Activated CD8-positive, alpha-beta memory T cell treated with anti-CD3 and anti-CD28 coated beads, Interleukin-2, amount 50 U/mL, for 24 hours (primary cell): Measurements from ENCODE around the gene SEC14L5.
A peak's percentile ranks its signal among the peaks of the same experiment; 100 is the strongest.
"Not testable (repeated sequence)": the region's sequence is repeated elsewhere in the genome, so short reads cannot be mapped to it uniquely, and the experiment has no call there.

ENCODE experiments used
- DNase-seq: peaks from one replicate; pipeline ENCODE4 v3.0.0-alpha.2; 2020; ENCODE audit errors: extremely low read depth

The SEC14L5 gene

DNA sequence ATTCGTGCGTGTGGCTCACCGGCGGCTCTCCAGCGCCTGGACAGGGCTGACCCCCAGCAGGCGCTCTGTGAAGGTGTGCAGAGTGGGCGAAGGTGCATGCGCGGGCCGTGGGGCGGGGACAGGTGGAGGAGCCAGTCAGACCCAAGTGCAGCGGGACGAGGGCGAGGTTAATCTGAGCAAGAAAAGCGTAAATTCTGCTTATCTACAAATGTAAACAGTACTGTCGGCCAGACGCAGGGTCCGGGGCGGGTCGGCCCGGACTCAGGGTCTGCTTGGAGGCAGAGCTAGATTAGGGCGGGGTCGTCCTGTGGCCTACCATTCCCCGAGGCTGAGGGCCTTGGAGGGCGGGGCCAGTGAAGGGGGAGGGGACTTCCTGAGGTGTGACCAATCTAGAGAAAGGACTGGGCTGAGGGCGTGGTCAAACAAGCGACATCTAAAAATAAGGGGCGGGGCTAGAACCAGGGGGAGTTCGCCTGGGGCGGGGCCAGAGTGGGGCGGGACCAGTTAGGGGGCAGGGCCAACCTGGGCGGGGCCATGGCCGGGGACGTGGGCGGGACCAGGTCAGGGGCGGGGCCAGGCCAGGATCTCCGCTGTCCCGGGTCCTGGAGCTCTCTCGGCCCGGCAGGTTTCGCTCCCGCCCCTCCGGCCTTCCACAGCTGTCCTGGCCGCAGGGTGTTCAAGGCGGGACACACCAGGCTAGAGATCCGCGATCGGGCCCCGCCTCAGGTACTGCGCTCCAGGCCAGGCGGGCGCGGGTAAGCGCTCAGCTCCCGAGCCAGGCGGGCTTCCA, at the start of gene SEC14L5:
Gene SEC14L5, plus strand, starts transcription at position 611 of the 790 bp plus-strand sequence. CDS start 994 bp downstream, outside the sequence.
- DNase-seq: peak; percentile 75

DNA sequence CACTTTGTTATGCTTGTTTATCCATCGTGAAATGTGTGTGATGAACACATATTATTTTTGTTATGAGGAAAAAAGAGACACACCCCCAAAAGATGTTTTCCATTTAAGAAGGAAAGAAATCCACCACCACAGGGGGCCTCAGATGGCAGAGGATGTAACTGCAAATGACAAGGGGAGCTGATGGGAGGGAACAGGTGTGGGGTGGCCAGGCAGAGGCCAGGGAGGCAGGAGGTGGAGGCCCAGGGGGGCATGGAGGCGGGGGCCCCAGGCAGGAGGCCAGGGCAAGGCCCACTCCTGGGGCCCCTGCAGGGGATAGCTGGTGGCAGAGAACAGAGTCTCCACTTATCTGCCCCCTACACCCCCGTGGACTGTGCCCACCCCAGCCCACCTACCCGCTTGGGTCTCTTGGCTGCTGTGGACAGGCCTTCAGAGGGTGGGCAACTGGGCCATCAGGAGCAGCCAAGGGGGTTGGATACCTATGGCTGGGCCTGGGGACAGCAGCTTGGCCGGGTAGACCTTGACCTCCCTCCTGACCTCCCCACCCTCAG, 49.2 kb upstream of the SEC14L5 start:
- no peak for DNase-seq

DNA sequence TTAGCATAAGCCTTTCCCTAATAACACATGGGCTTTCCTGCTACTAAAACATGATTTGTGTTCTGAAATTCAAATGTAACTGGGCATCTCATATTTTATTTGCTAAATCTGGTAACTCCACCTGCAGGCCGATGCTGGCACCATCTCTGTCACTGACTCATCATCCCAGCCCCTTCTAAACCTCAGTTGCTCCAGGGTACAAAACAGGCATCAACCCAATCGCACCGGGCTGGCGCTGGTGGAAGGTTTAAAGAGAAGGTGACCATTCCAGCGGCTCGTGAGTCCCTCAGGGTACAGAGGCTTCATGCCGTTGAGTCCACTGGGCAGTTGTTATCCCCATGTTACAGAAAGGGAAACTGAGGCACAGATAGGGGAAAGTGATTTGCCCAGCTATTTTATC, 48.3 kb upstream of the SEC14L5 start:
- no peak for DNase-seq

DNA sequence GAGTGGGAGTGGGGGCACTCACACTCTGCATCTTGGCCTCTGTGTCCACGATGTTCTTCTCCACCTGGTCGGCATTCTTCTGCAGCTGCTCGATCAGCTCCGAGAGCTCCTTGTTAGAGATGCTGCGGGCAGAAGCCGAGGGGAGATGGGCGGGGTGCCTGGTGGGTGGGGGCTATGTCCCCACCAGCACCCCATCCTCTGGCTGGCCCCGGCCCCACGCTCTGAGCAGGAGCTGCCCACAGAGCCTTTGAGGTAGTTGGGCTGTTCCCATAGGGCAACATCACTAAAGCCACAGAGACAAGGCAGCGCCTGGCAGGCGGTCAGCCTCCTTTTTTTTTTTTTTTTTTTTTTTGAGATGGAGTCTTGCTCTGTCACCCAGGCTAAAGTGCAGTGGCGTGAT, 47.3 kb upstream of the SEC14L5 start:
- DNase-seq: no peak

DNA sequence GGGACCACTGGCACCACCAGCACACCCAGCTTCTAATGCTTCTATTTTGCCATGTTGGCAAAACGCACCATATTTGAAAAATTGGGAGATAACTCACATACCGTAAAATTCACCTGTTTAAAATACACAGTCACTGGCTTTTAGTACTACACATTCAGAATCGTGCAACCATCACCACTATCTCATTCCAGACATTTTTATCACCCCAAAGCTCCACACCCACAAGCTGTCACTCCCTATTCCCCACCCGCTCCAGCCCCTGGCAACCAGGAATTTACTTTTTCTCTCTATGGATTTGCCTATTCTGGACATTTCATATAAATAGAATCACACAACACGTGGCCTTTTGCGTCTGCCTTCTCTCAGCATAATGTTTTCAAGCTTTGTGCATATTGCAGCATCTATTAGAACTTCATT, 46.2 kb upstream of the SEC14L5 start:
- no peak for DNase-seq

DNA sequence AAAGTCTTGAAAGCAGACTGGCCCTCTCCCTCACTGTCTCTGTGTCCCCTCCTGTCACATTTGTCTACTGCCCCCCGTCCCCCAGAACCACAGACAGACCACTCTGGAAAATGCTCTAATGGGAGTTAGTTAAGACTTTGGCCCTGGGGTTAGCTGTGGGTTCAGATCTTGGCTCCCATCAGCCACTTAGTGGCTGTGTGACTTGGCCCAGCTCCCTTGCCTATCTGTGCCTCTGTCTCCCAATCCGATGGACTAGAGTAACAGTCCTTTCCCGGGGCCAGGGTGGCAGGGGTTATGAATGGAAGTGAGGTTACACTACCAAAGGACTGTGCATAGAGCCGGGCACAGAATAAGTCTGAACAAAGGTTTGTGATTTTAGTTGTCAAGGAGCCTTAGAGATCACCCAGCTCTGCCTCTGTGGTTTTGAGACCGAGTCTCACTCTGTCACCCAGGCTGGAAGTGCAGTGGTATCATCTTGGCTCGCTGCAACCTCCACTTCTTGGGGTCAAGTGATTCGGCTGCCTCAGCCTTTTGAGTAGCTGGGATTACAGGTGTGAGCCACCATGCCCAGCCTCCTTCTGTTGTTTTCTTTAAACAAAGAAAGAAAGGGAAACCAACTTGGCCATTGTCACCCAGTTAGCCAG, 44.9 kb upstream of the SEC14L5 start:
- no peak for DNase-seq

DNA sequence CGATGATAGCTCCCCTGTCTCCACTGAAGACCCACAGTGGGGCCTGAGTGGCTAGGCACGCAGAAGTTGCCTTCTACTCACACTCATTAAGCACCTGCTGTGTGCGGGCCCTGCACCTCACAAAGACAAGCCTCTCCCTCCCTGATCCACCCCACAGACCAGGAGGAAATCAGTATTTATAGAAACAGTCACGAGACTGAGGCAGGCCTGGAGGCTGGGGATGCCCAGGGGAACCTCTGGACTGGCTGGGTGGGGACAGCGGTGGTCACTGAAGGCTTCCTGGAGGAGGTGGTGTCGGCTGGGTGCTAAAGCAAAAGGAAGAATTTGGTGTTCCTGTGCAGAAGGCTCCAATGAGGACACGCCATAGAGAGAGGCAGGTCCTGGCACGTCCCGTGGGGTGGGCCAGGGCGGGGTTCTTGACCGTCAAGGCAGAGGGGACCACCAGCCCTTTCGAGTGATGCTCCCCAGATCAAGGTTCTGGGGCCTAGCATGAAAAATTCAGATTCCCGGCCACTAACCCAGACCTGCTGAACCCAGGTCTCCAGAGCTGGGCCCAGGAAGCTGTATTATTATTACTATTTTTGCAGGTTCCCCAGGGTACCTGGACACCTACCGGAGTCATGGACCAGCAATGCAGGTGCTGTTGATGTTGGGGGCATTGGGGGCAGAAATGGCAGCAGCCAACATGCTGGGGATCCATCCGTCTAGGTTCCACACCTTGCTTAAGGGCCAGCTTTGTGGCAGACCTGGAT, 44.2 kb upstream of the SEC14L5 start:
- no peak for DNase-seq

DNA sequence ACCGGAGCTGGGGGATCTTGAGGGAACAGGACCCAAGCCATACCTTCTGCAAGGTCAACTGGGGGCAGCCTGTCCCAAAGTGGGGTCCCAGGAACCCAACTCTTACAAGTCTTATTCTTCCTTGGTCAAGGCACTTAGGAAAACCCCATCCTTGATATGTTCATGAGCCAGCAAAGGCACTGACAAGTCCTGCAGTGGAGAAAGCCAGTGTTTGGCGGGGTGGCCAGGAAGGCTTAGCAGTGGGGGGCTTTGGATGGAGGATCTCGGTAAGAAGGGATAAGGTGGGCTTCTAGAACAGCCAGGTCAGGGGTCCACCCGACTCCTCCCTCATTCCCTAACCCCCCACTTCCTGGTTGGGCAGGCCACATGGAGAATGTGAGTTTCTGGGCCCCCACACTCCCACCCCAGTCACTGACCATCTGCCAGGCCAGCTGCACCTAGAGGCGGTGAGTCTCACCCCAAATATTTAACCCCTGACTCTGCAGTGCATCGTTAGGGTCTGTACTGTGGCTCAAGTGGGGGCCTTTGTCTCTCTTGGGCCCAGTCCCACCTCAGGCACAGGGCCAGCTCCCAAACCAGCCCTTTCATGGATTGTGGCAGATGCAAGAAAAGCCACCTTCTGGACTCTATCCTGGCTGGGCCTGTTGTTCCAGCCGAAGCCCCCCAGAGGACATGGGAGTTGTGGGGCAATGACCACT, 43.5 kb upstream of the SEC14L5 start:
- no peak for DNase-seq

DNA sequence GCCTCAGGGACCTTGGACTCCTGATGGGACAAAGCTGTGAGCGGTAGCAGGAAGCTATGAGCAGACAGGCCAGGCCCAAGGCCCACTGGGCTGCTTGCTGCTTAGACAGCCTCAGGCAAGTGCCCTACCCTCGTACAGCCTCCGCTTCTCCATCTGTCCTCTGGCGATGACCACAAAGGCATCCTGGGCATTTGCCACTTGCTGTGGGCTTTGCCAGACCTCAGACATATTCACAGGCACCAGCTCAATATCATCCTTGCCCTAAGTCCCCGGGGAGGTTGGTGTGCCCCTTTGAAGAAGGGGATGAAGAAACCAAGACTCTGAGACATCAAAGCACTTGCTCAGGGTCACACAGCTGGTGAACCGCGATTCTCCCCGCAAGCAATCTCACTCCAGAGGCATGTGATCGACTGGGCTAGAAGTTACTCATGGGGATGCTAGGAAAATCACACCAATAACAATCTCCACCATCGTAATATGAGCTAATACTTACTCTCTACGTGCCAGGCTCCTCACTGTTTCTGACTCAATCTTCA, 42.8 kb upstream of the SEC14L5 start:
- DNase-seq: no peak

DNA sequence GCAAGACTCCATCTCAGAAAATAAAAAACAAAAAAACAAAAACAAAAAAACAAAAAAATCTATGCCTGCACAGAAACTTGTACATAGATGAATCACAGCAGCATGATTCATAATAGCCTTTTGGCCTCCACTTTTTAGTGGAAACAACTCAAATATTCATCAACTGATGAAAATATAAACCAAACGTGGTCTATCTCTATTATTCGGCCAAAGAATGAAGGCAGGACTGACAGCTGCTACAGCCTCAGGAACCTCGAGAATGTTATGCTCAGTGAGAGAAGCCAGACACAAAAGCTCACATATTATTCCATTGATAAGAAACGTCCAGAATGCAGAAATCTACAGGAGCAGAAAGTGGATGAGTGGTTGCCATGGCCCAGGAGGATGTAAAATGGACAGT, 41.0 kb upstream of the SEC14L5 start:
- DNase-seq: no peak

DNA sequence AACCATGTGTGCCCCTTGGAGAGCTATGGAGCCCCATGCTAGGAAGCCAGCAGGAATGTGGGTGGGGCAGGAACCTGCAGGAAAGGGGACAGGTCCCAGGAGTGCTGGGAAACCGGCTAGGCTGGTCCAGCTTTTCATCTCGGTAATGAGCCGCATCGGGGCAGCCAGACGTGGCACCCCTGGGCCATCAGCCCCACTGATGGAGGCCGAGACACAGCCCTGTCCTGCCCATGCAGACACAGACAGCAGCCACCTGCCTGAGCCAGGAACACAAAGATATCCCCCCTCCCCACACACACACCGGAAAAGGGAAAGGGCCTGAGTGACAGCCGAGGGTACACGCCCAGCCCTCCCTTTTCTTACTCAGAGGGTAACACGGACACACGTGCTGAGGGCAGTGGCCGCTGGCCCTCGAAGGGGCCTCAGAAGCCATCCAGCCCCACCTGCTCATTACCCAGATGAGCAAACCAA, 39.3 kb upstream of the SEC14L5 start:
- no peak for DNase-seq

DNA sequence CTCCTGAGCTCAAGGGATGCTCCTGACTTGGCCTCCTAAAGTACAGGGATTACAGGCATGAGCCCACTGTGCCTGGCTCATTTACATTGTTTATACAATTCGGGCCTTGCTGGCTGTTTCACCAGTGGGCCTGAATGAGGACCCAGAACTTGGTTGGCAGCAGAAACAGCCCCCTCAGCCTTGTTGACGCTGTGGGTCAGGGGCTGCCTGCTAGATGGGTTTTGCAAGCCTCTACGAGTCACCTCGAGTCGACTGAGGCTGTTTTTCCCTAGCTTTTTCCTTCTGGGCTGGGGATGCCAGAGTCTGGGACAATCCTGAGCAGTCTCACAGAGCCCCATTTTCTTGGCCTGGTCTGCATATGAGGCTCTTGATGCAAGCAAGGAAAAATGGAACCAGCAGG, 37.3 kb upstream of the SEC14L5 start:
- no peak for DNase-seq

DNA sequence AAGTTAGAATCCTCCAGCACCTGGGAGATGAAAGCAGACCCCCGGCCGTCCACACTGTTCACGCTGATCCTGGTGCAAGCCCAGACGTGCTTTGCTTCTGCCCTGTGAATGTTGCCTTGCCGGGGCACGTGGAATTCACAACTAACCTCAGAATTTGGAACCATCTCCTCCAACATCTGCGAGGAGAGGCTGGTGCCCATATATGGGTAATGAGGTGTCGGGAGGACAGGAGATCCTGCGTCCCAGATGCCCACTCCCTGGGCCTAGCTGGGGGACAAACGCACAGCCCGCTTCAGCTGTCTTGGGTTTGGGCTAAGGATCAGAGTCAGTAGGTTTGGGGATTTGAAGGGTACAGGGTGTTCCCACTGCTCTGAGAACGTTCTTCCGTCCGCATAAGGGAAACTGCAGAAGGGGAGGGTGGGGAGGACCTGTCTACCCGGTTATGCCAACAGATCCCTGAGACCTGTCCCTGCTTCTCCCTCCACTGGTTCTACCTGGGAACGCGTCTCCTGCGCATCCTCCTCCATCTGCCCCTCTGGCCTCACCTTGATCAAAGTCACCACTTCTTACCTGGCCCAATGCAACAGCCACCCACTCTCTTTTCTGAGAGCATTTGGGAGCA, 35.3 kb upstream of the SEC14L5 start:
- DNase-seq: no peak

DNA sequence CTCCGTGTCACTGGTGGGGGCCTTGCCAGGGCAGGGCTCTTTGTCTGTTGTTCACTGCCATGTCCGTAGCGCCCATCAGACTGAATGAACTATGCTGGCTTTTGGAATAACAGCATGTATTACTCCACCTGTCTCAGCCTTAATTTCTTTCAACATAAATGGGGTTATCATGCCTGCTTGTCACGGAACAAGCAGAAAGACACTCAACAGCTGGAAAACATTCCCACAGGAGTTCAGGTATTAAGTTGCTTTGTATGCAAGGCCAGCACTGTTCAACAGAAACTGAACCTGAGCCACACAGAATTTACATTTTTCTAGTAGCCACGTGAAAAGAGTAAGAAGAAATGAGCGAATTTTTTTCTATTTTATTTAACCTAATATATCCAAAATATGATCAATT, 34.3 kb upstream of the SEC14L5 start:
- no peak for DNase-seq

DNA sequence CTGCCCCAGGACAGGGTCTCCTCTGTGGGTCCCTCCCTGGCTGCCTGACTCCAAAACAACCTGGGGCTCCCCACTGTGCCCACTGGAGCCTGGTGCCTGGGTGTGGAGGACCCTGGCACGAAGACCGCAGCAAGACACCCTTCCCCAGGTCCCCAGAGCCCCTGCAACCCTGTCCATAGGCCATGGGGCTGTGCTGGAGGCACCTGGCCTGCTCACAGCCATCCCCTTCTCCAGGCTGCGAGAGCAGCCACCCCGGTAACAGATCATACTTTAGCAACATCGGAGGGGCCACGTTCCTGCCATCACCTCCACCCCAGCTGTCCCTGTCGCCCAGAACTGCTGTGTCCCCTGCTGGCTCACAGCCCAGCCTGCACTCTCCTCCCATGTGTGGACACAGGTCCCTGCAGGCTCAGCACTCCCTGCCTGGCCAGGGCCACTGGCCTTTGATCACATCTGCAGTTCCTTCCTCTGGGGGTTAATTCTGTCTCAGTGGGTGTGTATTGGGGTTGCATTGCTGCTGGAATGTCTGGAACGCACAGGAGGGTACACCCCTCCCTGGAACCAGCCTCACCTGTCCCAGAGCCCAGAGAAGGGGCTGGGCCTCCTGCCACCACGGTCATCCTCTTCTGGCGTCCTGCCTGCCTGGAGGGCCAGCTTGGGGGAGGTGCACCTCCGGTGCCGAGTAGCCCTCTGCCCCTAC, 33.4 kb upstream of the SEC14L5 start:
- no peak for DNase-seq

DNA sequence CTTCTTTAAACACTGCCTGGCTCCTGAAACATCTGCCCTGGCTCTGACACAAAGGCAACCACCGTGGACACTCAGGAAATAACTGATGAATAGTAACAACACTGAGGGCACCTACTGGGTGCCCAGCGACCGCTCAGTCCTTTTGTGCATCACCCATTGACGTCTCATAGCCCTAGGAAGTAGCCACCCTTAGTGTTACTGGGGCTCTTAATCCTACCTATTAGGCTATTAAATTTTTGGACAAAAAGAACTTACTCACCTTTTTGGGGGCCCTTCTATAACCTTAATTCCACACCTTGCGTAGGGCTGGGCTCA, 32.9 kb upstream of the SEC14L5 start:
- DNase-seq: no peak

DNA sequence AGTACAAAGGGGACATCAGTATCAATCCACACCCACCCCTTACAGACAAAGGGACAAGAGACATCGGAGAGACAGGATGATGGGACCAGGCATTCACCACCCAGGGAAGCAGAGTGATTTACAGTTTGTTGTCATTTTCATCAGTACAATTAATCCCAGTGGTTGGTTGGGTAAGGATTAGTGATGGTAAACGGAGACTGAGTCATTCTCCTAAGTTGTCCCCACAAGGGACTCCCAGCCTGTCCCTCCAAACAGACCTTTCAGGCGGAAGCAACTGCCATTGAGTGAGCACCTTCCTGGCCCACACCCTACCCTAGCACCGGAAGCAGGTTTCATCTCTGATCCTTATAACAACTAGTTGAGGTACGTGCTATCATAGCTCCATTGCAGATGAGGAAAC, 32.3 kb upstream of the SEC14L5 start:
- DNase-seq: no peak

DNA sequence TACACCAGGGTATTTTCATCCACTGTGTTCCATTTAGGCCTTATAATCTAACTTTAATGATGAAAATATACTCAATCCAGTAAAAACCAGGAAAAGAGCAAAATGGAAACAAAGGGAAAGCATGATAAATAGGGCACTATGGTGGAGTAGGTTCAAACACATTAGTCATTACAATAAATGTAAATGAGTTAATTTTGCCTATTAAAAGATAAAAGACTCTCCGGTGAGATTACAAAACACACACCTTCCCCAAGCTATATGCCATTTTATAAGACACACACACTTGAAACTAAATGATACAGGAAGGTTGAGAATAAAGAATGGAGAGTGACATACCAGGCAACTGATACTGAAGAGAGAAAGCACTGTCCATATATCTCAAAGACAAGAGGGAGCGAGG, 31.2 kb upstream of the SEC14L5 start:
- DNase-seq: no peak

DNA sequence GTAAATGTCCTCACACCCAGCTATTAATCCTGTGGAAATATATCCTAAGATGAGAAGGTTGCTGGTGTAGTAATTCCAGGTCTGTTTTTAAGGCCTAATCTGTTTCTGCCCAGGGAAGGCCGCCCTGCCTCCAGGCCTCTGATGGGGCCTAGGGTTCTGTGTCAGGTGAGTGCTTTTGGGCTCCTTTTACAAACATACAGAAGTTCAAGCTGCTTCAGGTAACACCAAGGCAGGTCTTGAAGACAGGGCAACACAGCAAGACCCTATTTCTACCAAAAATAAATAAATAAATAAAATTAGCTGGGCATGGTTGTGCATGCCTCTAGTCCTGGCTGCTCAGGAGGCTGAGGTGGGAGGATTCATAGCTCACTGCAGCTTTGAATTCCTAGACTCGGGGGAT, 30.5 kb upstream of the SEC14L5 start:
- DNase-seq: no peak

DNA sequence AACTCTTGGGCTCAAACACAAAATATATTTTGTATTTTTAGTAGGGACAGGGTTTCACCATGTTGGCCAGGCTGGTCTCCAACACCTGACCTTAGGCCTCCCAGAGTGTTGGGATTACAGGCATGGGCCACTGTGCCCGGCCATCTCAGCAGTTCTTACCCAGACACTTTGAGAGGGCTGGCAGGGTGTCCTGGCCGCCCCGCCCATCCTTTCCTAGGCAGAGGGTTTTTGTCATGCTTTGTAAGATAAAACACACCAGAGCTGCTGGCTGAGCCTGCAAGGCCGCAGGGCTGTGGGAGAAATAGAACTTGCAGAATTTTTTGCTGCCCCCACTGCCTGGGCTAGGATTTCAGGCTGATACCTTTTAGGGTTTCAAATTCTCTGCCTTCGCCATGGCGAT, 29.9 kb upstream of the SEC14L5 start:
- DNase-seq: no peak

DNA sequence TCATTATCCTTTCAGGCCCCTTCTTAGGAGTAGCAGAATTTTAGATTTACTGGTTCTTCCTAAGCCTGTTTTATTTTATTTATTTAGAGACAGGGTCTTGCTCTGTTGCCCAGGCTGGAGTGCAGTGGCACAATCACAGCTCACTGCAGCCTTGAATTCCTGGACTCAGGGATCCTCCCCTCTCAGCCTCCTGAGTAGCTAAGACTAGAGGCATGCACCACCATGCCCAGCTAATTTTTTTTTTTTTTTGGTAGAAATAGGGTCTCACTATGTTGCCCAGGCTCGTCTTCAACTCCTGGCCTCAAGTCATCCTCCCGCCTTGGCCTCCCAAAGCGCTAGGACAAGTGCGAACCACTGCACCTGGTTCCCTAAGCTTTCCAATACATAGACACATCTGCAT, 28.5 kb upstream of the SEC14L5 start:
- DNase-seq: not testable (repeated sequence)
